A172 (cell line): ENCODE data around the gene ANO9. TPM values are rescaled to one million over a fixed set of nuclear protein-coding genes. Genes with fewer than 3 reads are reported as not detected.

Experiments
- DNase-seq: peaks from one replicate; pipeline ENCODE4 v3.0.0-alpha.2; 2015; ENCODE audit warnings: low spot score
- total RNA-seq: library from RNA; depleted of rRNA; stranded (reverse); fragments of >200 nt; shearing (Covaris generic); gene quantifications from 2 replicates; pipeline ENCODE4 v1.2.3, GENCODE V29; 2014; rRNA removed

ANO9 gene
- total RNA-seq, 1 experiment from 2014 or later: not detected

DNA sequence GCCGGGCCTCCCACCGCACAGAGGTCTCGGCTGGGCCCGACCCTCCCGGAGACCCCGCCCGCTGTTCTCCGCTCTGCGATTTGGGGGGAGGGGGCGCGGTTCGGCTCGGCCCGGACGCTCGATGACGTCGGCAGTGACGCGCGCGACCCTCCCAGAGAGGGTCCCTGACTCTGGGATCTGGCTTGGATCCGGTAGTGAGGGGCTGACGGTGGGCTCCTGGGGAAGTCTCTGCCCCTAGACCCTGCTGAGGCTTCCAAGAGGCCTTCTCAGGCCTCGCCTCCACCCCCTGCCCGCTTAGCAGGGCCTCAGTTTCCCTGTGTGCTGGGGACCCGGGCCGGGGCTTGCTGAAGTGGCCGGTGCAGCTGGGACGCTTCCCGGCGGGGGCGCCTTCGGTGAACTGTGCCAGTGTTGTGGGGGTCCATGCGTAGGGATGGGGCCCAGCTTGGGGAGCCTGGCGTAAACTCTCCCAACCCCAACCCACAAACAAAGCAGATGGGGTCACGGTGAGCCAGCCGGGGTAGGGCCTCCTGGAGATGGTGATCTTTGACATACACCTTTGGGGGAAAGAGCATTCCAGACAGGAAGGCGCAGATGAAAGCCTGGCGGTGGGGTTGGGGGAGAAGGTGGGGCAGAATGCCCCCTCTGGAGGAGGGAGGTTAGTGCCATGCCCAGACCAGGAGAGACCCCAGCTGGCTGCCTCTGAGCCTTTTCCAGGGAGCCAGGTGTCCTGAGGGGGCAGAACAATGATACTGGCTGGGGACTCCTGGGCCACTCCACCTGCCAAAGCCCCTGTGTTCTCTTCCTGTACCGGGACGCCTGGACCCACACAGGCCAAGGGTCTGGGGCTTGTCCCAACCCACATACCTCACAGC is 71.5 kb downstream of the ANO9 start:
- DNase-seq: no peak

DNA sequence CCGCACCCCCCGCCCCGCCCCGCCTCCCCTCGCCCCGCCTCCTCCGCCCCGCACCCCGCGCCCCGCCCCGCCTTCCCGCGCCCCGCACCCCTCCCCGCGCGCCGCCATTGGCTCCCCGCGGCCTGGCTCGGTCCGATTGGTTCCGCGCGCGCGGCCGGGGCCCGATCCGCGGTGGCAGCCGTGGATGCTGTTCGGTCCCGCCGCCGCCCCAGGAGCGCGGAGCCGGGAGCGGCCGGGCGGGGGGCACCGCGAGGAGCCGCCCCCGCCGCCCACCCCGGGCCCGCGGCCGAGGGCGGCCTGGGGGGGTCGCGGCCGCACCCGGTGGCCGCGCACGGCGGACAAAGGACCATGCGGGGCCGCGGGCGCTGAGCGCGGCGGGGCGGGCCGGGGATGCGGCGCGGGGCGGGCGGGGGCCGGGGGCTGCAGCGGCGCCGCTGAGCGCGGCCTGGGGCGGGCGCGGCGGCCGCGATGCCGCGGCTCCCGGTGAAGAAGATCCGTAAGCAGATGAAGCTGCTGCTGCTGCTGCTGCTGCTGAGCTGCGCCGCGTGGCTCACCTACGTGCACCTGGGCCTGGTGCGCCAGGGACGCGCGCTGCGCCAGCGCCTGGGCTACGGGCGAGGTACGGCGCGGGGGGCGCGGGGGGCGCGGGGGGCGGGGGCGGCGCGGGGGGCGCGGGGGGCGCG is 72.3 kb downstream of the ANO9 start, which contains the start of gene B4GALNT4:
Gene B4GALNT4, plus strand, starts transcription at position 164 of the 683 bp plus-strand sequence. Its CDS starts 305 bp downstream, at position 469.
- no peak for DNase-seq

DNA sequence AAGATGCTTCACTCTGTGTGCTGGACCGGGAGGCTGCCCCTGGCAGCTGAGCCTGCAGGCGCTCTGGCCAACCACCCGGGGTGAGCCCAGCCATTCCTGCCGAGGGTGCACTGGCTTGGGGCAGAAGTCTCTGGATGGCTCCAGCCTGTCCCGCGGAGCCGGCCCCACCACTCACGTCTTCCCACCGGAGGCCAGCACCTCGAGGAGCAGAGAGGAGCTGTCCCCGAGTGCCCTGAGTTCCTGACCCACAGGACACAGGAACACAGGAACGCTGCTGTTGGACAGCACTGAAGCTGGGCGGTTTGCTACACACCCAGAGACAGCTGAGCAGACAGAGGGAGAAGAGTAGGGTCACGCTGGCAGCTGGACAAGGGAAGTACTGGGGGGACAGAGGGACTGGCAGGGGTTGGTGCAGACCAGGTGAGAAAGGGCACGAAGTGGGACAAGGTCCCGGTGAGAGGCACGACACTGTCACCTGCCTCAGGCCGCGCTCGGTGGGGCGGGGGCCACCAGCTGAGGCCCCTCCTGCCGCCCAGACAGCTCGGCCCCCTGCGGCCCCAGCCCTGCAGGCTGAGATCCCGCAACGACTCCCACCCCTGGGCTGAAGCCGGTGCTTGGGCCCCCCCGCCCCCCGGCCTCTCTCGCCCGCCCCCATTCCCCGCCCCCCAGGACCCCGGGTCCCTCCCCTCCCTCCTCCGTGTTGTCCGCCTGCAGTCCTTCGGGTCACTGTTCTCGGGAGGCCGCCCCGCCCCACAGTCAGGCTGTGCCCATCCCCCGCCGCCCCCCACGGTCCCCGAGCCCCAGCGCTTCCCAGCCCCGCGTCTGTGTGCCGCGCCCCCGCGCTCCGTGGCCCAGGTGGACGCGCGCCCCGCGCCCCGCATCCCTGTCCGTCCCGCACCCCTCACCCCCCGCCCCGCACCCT is 73.1 kb downstream of the ANO9 start:
- peak; percentile 36 for DNase-seq

DNA sequence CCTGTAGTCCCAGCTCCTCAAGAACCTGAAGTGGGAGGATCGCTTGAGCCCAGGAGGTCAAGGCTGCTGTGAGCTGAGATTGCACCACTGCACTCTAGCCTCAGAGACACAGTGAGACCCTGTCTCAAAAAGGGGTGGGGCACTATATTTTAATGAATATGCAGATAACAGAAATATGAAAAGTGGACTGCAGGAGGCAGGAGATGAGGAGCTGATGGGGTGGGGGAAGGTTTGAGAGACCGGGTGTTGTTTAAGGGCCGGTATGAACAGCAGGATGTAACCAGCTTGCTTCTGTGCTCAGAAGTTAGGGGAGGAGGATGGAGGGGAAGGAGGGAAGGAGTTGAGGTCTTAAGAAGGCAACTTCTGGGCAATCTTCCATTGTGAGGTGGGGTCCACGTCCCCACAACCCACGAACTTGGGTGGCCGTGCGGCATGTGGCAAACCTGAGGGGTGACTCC is 73.8 kb downstream of the ANO9 start:
- DNase-seq: no peak

Other genes starting within 250 kb of the ANO9 start
- not detected in 2 replicates for gene SCGB1C1, start 248.9 kb downstream of the ANO9 start, total RNA-seq
- gene BET1L, start 234.6 kb downstream of the ANO9 start, total RNA-seq: 11.9 and 29.8 TPM in 2 replicates
- 276 and 287 TPM in 2 replicates for gene RIC8A, start 234.3 kb downstream of the ANO9 start, total RNA-seq
- gene SIRT3, start 205.7 kb downstream of the ANO9 start, total RNA-seq: 17.5 and 19.7 TPM in 2 replicates
- 279 and 376 TPM in 2 replicates for gene PSMD13, start 205.0 kb downstream of the ANO9 start, total RNA-seq
- gene NLRP6, start 163.6 kb downstream of the ANO9 start, total RNA-seq: not detected in 2 replicates
- 13.0 and 14.2 TPM in 2 replicates for gene PGGHG, start 152.9 kb downstream of the ANO9 start, total RNA-seq
- gene IFITM5, start 142.5 kb downstream of the ANO9 start, total RNA-seq: not detected in 2 replicates
- gene IFITM2, start 134.2 kb downstream of the ANO9 start, total RNA-seq: 17.6 and 22.6 TPM in 2 replicates
- 3.1 and 4.5 TPM in 2 replicates for gene IFITM1, start 128.0 kb downstream of the ANO9 start, total RNA-seq
- 63.1 and 73.6 TPM in 2 replicates for gene IFITM3, start 121.2 kb downstream of the ANO9 start, total RNA-seq
- gene B4GALNT4, start 72.5 kb downstream of the ANO9 start, total RNA-seq: 27.9 and 40.8 TPM in 2 replicates
- 39.8 and 44.0 TPM in 2 replicates for gene PKP3, start 47.8 kb downstream of the ANO9 start, total RNA-seq
- gene SIGIRR, start 27.0 kb downstream of the ANO9 start, total RNA-seq: 3.8 and 3.9 TPM in 2 replicates
- 29.7 and 30.4 TPM in 2 replicates for gene PTDSS2, start 8.3 kb upstream of the ANO9 start, total RNA-seq
- 299 and 316 TPM in 2 replicates for gene RNH1, start 65.2 kb upstream of the ANO9 start, total RNA-seq
- 74.6 and 99.9 TPM in 2 replicates for gene HRAS, start 93.6 kb upstream of the ANO9 start, total RNA-seq
- gene LRRC56, start 95.5 kb upstream of the ANO9 start, total RNA-seq: not detected in 2 replicates
- 2.4 and 4.4 TPM in 2 replicates for gene LMNTD2, start 118.7 kb upstream of the ANO9 start, total RNA-seq
- 24.9 and 43.9 TPM in 2 replicates for gene RASSF7, start 119.0 kb upstream of the ANO9 start, total RNA-seq
- 12.8 and 14.9 TPM in 2 replicates for gene PHRF1, start 134.5 kb upstream of the ANO9 start, total RNA-seq
- 6.4 and 12.0 TPM in 2 replicates for gene IRF7, start 173.9 kb upstream of the ANO9 start, total RNA-seq
- gene CDHR5, start 182.9 kb upstream of the ANO9 start, total RNA-seq: not detected in 2 replicates
- not detected in 2 replicates for gene SCT, start 185.2 kb upstream of the ANO9 start, total RNA-seq
- not detected in 2 replicates for gene DRD4, start 195.3 kb upstream of the ANO9 start, total RNA-seq